Loucy (cell line): ENCODE results near the gene PRRC2B.

Experiments used
- H2AFZ ChIP-seq: fragments of 200-600 bp; sonication (generic); 2 replicates; pipeline ENCODE4 v1.6.0; 2016; ENCODE audit warnings: antibody characterized with exemption, mild to moderate bottlenecking, low read length, moderate library complexity
- H3F3A ChIP-seq: fragments of 200-600 bp; 2 replicates; pipeline ENCODE4 v1.6.0; 2016; ENCODE audit warnings: antibody characterized with exemption, low read depth, mild to moderate bottlenecking
- H3K27me3 ChIP-seq: fragments of 200-600 bp; sonication (generic); 2 replicates; pipeline ENCODE4 v1.6.1; 2014; ENCODE audit warnings: low read length, mild to moderate bottlenecking; ENCODE audit not compliant: insufficient read depth, poor library complexity, severe bottlenecking
- H3K36me3 ChIP-seq: fragments of 200-600 bp; sonication (generic); 2 replicates; pipeline ENCODE4 v1.6.1; 2016; ENCODE audit warnings: low read length; ENCODE audit not compliant: insufficient read depth
- H3K4me1 ChIP-seq: fragments of 200-600 bp; sonication (generic); 2 replicates; pipeline ENCODE4 v1.5.1; 2014; ENCODE audit warnings: low read length, mild to moderate bottlenecking; ENCODE audit not compliant: insufficient read depth, poor library complexity, severe bottlenecking
- H3K4me2 ChIP-seq: fragments of 200-600 bp; sonication (generic); 2 replicates; pipeline ENCODE4 v1.6.0; 2014; ENCODE audit warnings: antibody characterized with exemption, low read length, low read depth, mild to moderate bottlenecking; ENCODE audit not compliant: poor library complexity, severe bottlenecking
- H3K4me3 ChIP-seq: fragments of 200-600 bp; sonication (generic); 2 replicates; pipeline ENCODE4 v1.5.1; 2014; ENCODE audit warnings: low read length, mild to moderate bottlenecking, mixed read lengths; ENCODE audit not compliant: poor library complexity, severe bottlenecking
- H3K79me2 ChIP-seq: fragments of 200-600 bp; sonication (generic); 2 replicates; pipeline ENCODE4 v1.6.1; 2014; ENCODE audit warnings: low read length; ENCODE audit not compliant: insufficient read depth
- H3K9ac ChIP-seq: fragments of 200-600 bp; sonication (generic); 2 replicates; pipeline ENCODE4 v1.6.0; 2014; ENCODE audit warnings: mild to moderate bottlenecking, low read depth, low read length, moderate library complexity; ENCODE audit not compliant: poor library complexity, severe bottlenecking
- H3K9me2 ChIP-seq: fragments of 200-600 bp; sonication (generic); replicated peaks from 2 replicates; pipeline ENCODE4 v1.6.1; 2016; ENCODE audit warnings: low read depth, low read length, mixed read lengths
- H3K9me3 ChIP-seq: fragments of 200-600 bp; sonication (generic); 2 replicates; pipeline ENCODE4 v1.6.1; 2014; ENCODE audit warnings: mild to moderate bottlenecking, antibody characterized with exemption, low read length, low read depth; ENCODE audit not compliant: insufficient read depth
- H4K20me1 ChIP-seq: fragments of 200-600 bp; sonication (generic); 2 replicates; pipeline ENCODE4 v1.6.0; 2014; ENCODE audit warnings: antibody characterized with exemption, low read length, mild to moderate bottlenecking; ENCODE audit not compliant: insufficient read depth, poor library complexity, severe bottlenecking
- CTCF ChIP-seq: fragments of 200-600 bp; sonication (generic); conservative IDR thresholded peaks from 2 replicates; pipeline ENCODE4 v1.5.1; 2014; ENCODE audit warnings: mild to moderate bottlenecking, antibody characterized with exemption, low read length
- EZH2phosphoT487 ChIP-seq: fragments of 200-600 bp; IDR thresholded peaks from 2 replicates; pipeline ENCODE4 v1.6.1; 2018; ENCODE audit warnings: antibody characterized with exemption, mild to moderate bottlenecking, moderate library complexity, borderline replicate concordance

Gene PRRC2B

GRCh38 chr9:131402738-131403492, 9.0 kb downstream of the PRRC2B start:
- no peaks in the 10 kb centered on the region for H3K27me3 ChIP-seq
- TF ChIP-seq CTCF (no peak), EZH2phosphoT487 (no peak)
- no peak overlapping the region for H3K4me3 ChIP-seq
- peaks cover 6% of the 10 kb centered on the region for H3F3A ChIP-seq
- no peak overlapping the region for H3K9ac ChIP-seq
- no peaks in the 10 kb centered on the region for H3K9me2 ChIP-seq
- H3K9me3 ChIP-seq, result no peaks in the 10 kb centered on the region
- H2AFZ ChIP-seq, result no peak overlapping the region
- H3K4me1 ChIP-seq, result peaks cover 73% of the 10 kb centered on the region
- H4K20me1 ChIP-seq, result peaks cover 94% of the 10 kb centered on the region
- H3K4me2 ChIP-seq, result peak overlapping the region; percentile 48
- peaks cover 18% of the 10 kb centered on the region; the same call in 1 of the 2 replicates for H3K36me3 ChIP-seq
- H3K79me2 ChIP-seq, result peaks cover 97% of the 10 kb centered on the region

GRCh38 chr9:131403493-131403773, 9.5 kb downstream of the PRRC2B start:
- peaks cover 76% of the 10 kb centered on the region for H3K4me1 ChIP-seq
- peaks cover 18% of the 10 kb centered on the region; the same call in 1 of the 2 replicates for H3K36me3 ChIP-seq
- no peaks in the 10 kb centered on the region for H3K9me3 ChIP-seq
- H4K20me1 ChIP-seq, result peaks cover 97% of the 10 kb centered on the region
- H3K27me3 ChIP-seq, result no peaks in the 10 kb centered on the region
- TF ChIP-seq EZH2phosphoT487, result no peak
- TF ChIP-seq CTCF, result no peak
- H3K9me2 ChIP-seq, result no peaks in the 10 kb centered on the region
- H3K9ac ChIP-seq, result no peak overlapping the region
- H3K79me2 ChIP-seq, result peaks cover 100% of the 10 kb centered on the region
- H2AFZ ChIP-seq, result no peak overlapping the region
- peak overlapping the region; percentile 14 for H3K4me2 ChIP-seq
- H3K4me3 ChIP-seq, result no peak overlapping the region
- H3F3A ChIP-seq, result peaks cover 3% of the 10 kb centered on the region; the same call in 1 of the 2 replicates

- no peak overlapping the region for H3K9ac ChIP-seq
- H3F3A ChIP-seq, result 0 out of 2 replicates have a peak, but pooled peaks cover 1% of the 10 kb centered on the region
- peak overlapping the region; percentile 39 for H3K4me2 ChIP-seq
- peaks cover 98% of the 10 kb centered on the region for H4K20me1 ChIP-seq
- no peaks in the 10 kb centered on the region for H3K27me3 ChIP-seq
- TF ChIP-seq CTCF, result no peak
- H3K4me1 ChIP-seq, result peaks cover 74% of the 10 kb centered on the region
- H2AFZ ChIP-seq, result no peak overlapping the region
- no peaks in the 10 kb centered on the region for H3K9me3 ChIP-seq
- peaks cover 100% of the 10 kb centered on the region for H3K79me2 ChIP-seq
- peaks cover 18% of the 10 kb centered on the region; the same call in 1 of the 2 replicates for H3K36me3 ChIP-seq
- no peak overlapping the region for H3K4me3 ChIP-seq
- H3K9me2 ChIP-seq, result no peaks in the 10 kb centered on the region
These were observed 10.7 kb downstream of the PRRC2B start for GRCh38 chr9:131404581-131404980.
